HepG2 (cell line): ENCODE data around the gene DAG1. TPM values are rescaled to one million over a fixed set of nuclear protein-coding genes. Genes with fewer than 3 reads are reported as not detected.

ENCODE experiments used
- CBFB ChIP-seq: sonication (generic); formaldehyde crosslinking; IDR thresholded peaks from 2 replicates; pipeline ENCODE4 v1.4.0; 2020; ENCODE audit warnings: missing genetic modification reagents
- CBX5 ChIP-seq: sonication (generic); formaldehyde crosslinking; IDR thresholded peaks from 2 replicates; pipeline ENCODE4 v1.4.0; 2020; ENCODE audit warnings: missing genetic modification reagents, borderline replicate concordance
- CEBPG ChIP-seq: IDR thresholded peaks from 2 replicates; pipeline ENCODE4 v1.6.1; 2016
- FOXA3 ChIP-seq: IDR thresholded peaks from 2 replicates; pipeline ENCODE4 v1.6.1; 2016; ENCODE audit warnings: missing genetic modification reagents, missing compliant biosample characterization
- GABPA ChIP-seq, 2 experiments: IDR thresholded peaks; 2 replicates each; pipeline ENCODE4 v1.6.1; 2011 to 2016; ENCODE audit warnings: low read depth in 2 of 2, low read length in 1 of 2, missing biosample characterization in 1 of 2, missing genetic modification characterization in 1 of 2
- HNF4G ChIP-seq, 2 experiments: sonication (generic) in 1 of 2; formaldehyde crosslinking in 1 of 2; IDR thresholded peaks; 2 replicates each; pipeline versions ENCODE4 v1.4.0 to v1.6.1; 2011 to 2020; ENCODE audit warnings: borderline replicate concordance in 2 of 2, low read depth in 2 of 2, mild to moderate bottlenecking in 2 of 2, low read length in 1 of 2, missing genetic modification reagents in 1 of 2, moderate library complexity in 1 of 2
- KLF13 ChIP-seq: sonication (generic); formaldehyde crosslinking; IDR thresholded peaks from 2 replicates; pipeline ENCODE4 v1.4.0; 2020; ENCODE audit warnings: mild to moderate bottlenecking, missing genetic modification reagents
- MIER3 ChIP-seq: IDR thresholded peaks from 2 replicates; pipeline ENCODE4 v1.6.1; 2016; ENCODE audit warnings: missing compliant biosample characterization, borderline replicate concordance
- NFE2L1 ChIP-seq: sonication (generic); formaldehyde crosslinking; IDR thresholded peaks from 2 replicates; pipeline ENCODE4 v1.4.0; 2020; ENCODE audit warnings: missing genetic modification reagents, mild to moderate bottlenecking, borderline replicate concordance
- POLR2AphosphoS5 ChIP-seq: IDR thresholded peaks from 2 replicates; pipeline ENCODE4 v1.6.1; 2012; ENCODE audit warnings: low read depth, low read length
- RARG ChIP-seq: sonication (generic); formaldehyde crosslinking; IDR thresholded peaks from 2 replicates; pipeline ENCODE4 v1.4.0; 2020; ENCODE audit warnings: low read depth, mild to moderate bottlenecking, missing genetic modification reagents
- SNAPC2 ChIP-seq: sonication (generic); formaldehyde crosslinking; IDR thresholded peaks from 2 replicates; pipeline ENCODE4 v1.8.1; 2022; ENCODE audit warnings: mild to moderate bottlenecking, missing genetic modification reagents
- SP140L ChIP-seq: sonication (generic); formaldehyde crosslinking; IDR thresholded peaks from 2 replicates; pipeline ENCODE4 v1.4.0; 2020; ENCODE audit warnings: missing genetic modification reagents, borderline replicate concordance
- SUZ12 ChIP-seq: fragments of 150-350 bp; IDR thresholded peaks from 2 replicates; pipeline ENCODE4 v1.6.1; 2014; ENCODE audit warnings: low read depth, low read length
- TBL1XR1 ChIP-seq: fragments of 150-350 bp; IDR thresholded peaks from 2 replicates; pipeline ENCODE4 v1.6.1; 2014; ENCODE audit warnings: borderline replicate concordance, low read length; ENCODE audit not compliant: partially characterized antibody
- ZBTB21 ChIP-seq: sonication (generic); formaldehyde crosslinking; IDR thresholded peaks from 2 replicates; pipeline ENCODE4 v1.4.0; 2020; ENCODE audit warnings: missing genetic modification reagents
- ZMYM3 ChIP-seq: sonication (generic); formaldehyde crosslinking; IDR thresholded peaks from 2 replicates; pipeline ENCODE4 v1.5.1; 2020; ENCODE audit warnings: mild to moderate bottlenecking, missing genetic modification reagents
- ZNF160 ChIP-seq: sonication (generic); formaldehyde crosslinking; IDR thresholded peaks from 2 replicates; pipeline ENCODE4 v1.8.0; 2022; ENCODE audit warnings: mild to moderate bottlenecking, inconsistent platforms, missing genetic modification reagents
- ZNF430 ChIP-seq: sonication (generic); formaldehyde crosslinking; IDR thresholded peaks from 2 replicates; pipeline ENCODE4 v1.9.0; 2021; ENCODE audit warnings: mild to moderate bottlenecking, missing genetic modification reagents
- polyA plus RNA-seq, 8 experiments: library from polyadenylated mRNA; depleted of rRNA in 3 of 8; stranded (reverse) in 7 of 8; unstranded in 1 of 8; fragments of >200 nt; fragmentation: Illumina TruSeq in 4 of 8; extraction: Trizol in 4 of 8; gene quantifications; 2 replicates each; pipeline versions ENCODE4 v1.2.1 to v1.2.3, GENCODE V29; 2011 to 2016; ENCODE audit warnings: low read depth in 4 of 8, missing spikeins in 1 of 8, mixed read lengths in 1 of 8; ENCODE audit not compliant: insufficient read depth in 1 of 8
- total RNA-seq, 5 experiments: library from RNA; depleted of rRNA; stranded (reverse); fragments of >200 nt; fragmentation: Illumina TruSeq; extraction: Trizol; gene quantifications; 2 replicates each; pipeline ENCODE4 v1.2.3, GENCODE V29; 2016; ENCODE audit warnings: low read depth in 1 of 5
- TF ChIP-seq, protein P1 (sequence below): IDR thresholded peaks from 2 replicates; pipeline ENCODE4 v1.6.1; 2016; ENCODE audit warnings: low read depth, control low read depth
- TF ChIP-seq, protein P2 (sequence below): IDR thresholded peaks from 2 replicates; pipeline ENCODE4 v1.6.1; 2016
- TF ChIP-seq, protein P3 (sequence below): sonication (generic); formaldehyde crosslinking; IDR thresholded peaks from 2 replicates; pipeline ENCODE4 v1.9.0; 2021; ENCODE audit warnings: missing genetic modification reagents, mild to moderate bottlenecking, borderline replicate concordance
- TF ChIP-seq, protein P4 (sequence below): sonication (generic); formaldehyde crosslinking; IDR thresholded peaks from 2 replicates; pipeline ENCODE4 v1.5.1; 2020; ENCODE audit warnings: mild to moderate bottlenecking, missing genetic modification reagents
- TF ChIP-seq, protein P5 (sequence below): sonication (generic); formaldehyde crosslinking; IDR thresholded peaks from 2 replicates; pipeline ENCODE4 v1.5.0; 2020; ENCODE audit warnings: missing genetic modification reagents

Gene DAG1
- total and polyA plus RNA-seq, 2 of the 13 experiments (the other 11 are each of a cell fraction or from before 2014, with no cell fraction given) = 47.3 to 50.4 TPM

DNA sequence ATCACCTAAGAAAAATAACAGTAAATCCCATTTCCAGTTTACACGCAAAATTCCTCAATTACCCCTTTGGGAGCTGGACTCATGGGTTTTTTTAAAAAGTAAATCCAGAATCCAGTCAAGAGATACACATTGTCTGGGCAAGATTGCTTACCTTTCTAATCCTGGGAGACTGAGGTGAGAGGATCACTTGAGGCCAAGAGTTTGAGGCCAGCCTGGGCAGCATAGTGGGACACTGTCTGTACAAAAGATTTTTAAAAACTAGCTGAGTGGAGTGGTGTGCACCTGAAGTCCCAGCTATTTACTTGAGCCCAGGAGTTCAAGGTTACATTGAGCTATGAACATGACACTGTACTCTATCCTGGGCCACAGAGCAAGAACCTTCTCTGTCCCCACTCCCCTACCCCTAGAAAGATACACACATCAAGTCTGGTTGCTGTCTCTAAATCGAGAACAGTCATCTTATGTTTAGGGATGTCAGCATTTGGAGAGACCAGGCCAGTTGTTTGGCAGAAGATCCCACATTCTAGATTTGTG, 39.0 kb downstream of the DAG1 start (continued):
- TF ChIP-seq SP140L (CRISPR knock-in tag) (no peak), MIER3 (CRISPR knock-in tag) (peak; percentile 33; the same call in 1 of the 2 replicates), ZNF430 (CRISPR knock-in tag) (no peak), ZBTB21 (CRISPR knock-in tag) (no peak), CEBPG (CRISPR knock-in tag) (no peak), SUZ12 (no peak), TBL1XR1 (peak; percentile 53), NFE2L1 (CRISPR knock-in tag) (no peak), SNAPC2 (CRISPR knock-in tag) (no peak), ZNF160 (CRISPR knock-in tag) (no peak), POLR2AphosphoS5 (no peak), ZMYM3 (CRISPR knock-in tag) (0 out of 2 replicates have a peak, but pooled peaks have one; percentile 49), KLF13 (no peak), CBFB (CRISPR knock-in tag) (no peak), HNF4G (IDR thresholded peaks at IDR 0.05; ENCODE audit: borderline replicate concordance, low read depth, low read length) (no peak), HNF4G (CRISPR knock-in tag; IDR thresholded peaks at IDR 0.05; ENCODE audit: borderline replicate concordance, low read depth) (no peak), CBX5 (CRISPR knock-in tag) (no peak), RARG (CRISPR knock-in tag) (no peak), GABPA (IDR thresholded peaks at IDR 0.05; ENCODE audit: low read depth, low read length) (no peak), GABPA (CRISPR knock-in tag; IDR thresholded peaks at IDR 0.05; ENCODE audit: low read depth) (no peak), FOXA3 (CRISPR knock-in tag) (peak; percentile 65)
- TF ChIP-seq, protein P1, sequence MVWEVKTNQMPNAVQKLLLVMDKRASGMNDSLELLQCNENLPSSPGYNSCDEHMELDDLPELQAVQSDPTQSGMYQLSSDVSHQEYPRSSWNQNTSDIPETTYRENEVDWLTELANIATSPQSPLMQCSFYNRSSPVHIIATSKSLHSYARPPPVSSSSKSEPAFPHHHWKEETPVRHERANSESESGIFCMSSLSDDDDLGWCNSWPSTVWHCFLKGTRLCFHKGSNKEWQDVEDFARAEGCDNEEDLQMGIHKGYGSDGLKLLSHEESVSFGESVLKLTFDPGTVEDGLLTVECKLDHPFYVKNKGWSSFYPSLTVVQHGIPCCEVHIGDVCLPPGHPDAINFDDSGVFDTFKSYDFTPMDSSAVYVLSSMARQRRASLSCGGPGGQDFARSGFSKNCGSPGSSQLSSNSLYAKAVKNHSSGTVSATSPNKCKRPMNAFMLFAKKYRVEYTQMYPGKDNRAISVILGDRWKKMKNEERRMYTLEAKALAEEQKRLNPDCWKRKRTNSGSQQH (CRISPR knock-in tag) = no peak
- TF ChIP-seq, protein P2, sequence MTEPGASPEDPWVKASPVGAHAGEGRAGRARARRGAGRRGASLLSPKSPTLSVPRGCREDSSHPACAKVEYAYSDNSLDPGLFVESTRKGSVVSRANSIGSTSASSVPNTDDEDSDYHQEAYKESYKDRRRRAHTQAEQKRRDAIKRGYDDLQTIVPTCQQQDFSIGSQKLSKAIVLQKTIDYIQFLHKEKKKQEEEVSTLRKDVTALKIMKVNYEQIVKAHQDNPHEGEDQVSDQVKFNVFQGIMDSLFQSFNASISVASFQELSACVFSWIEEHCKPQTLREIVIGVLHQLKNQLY (CRISPR knock-in tag) = 0 out of 2 replicates have a peak, but pooled peaks have one; percentile 15
- TF ChIP-seq, protein P3, sequence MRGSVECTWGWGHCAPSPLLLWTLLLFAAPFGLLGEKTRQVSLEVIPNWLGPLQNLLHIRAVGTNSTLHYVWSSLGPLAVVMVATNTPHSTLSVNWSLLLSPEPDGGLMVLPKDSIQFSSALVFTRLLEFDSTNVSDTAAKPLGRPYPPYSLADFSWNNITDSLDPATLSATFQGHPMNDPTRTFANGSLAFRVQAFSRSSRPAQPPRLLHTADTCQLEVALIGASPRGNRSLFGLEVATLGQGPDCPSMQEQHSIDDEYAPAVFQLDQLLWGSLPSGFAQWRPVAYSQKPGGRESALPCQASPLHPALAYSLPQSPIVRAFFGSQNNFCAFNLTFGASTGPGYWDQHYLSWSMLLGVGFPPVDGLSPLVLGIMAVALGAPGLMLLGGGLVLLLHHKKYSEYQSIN (CRISPR knock-in tag) = no peak
- TF ChIP-seq, protein P4, sequence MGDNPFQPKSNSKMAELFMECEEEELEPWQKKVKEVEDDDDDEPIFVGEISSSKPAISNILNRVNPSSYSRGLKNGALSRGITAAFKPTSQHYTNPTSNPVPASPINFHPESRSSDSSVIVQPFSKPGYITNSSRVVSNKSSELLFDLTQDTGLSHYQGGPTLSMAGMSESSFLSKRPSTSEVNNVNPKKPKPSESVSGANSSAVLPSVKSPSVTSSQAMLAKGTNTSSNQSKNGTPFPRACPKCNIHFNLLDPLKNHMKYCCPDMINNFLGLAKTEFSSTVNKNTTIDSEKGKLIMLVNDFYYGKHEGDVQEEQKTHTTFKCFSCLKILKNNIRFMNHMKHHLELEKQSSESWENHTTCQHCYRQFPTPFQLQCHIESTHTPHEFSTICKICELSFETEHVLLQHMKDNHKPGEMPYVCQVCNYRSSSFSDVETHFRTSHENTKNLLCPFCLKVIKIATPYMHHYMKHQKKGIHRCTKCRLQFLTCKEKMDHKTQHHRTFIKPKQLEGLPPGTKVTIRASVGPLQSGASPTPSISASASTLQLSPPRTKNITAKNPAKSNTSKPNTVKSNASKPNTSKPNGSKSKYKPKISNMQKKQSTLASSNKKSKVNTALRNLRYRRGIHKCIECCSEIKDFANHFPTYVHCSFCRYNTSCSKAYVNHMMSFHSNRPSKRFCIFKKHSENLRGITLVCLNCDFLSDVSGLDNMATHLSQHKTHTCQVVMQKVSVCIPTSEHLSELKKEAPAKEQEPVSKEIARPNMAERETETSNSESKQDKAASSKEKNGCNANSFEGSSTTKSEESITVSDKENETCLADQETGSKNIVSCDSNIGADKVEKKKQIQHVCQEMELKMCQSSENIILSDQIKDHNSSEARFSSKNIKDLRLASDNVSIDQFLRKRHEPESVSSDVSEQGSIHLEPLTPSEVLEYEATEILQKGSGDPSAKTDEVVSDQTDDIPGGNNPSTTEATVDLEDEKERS = no peak
- TF ChIP-seq, protein P5, sequence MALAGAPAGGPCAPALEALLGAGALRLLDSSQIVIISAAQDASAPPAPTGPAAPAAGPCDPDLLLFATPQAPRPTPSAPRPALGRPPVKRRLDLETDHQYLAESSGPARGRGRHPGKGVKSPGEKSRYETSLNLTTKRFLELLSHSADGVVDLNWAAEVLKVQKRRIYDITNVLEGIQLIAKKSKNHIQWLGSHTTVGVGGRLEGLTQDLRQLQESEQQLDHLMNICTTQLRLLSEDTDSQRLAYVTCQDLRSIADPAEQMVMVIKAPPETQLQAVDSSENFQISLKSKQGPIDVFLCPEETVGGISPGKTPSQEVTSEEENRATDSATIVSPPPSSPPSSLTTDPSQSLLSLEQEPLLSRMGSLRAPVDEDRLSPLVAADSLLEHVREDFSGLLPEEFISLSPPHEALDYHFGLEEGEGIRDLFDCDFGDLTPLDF = no peak
